ENCODE results near the gene FBLN2. TPM values are rescaled to one million over a fixed set of nuclear protein-coding genes. Genes with fewer than 3 reads are reported as not detected.

Gene FBLN2
- total and polyA plus RNA-seq, 10 of the 15 experiments (the other 5 are each of a cell fraction or from before 2014, with no cell fraction given): 0.03 to 0.41 (median 0.12) TPM; not detected in 2

- TF ChIP-seq NKRF (conservative IDR thresholded peaks at IDR 0.05) (no peak), BACH1 (IDR thresholded peaks at IDR 0.05; ENCODE audit: borderline replicate concordance) (peak; percentile 73; the same call in 1 of the 2 replicates), MEF2B (IDR thresholded peaks at IDR 0.05; ENCODE audit: partially characterized antibody, poor library complexity, severe bottlenecking) (peak; percentile 47), NFIC (IDR thresholded peaks at IDR 0.05; ENCODE audit: low read depth, low read length) (no peak), ZNF207 (IDR thresholded peaks at IDR 0.05; ENCODE audit: borderline replicate concordance) (peak; percentile 34; the same call in 1 of the 2 replicates), E2F8 (IDR thresholded peaks at IDR 0.05; ENCODE audit: low read depth, partially characterized antibody) (no peak), ZBTB4 (CRISPR knock-in tag; IDR thresholded peaks at IDR 0.05) (no peak)
Measured at GRCh38 chr3:13650210-13651056, 101.5 kb downstream of the FBLN2 start (continued).

Data from GM12878 (cell line).